NB4 (cell line): ENCODE results near the gene OSBPL10.

Experiments used
- DNase-seq: peaks from one replicate; pipeline ENCODE4 v3.0.0; 2010; ENCODE audit warnings: low read depth
- H3K4me3 ChIP-seq: one replicate; pipeline ENCODE4 v1.5.1; 2011; ENCODE audit warnings: mild to moderate bottlenecking, low read depth, low read length, moderate library complexity
- MYC ChIP-seq: IDR thresholded peaks from 2 replicates; pipeline ENCODE4 v1.6.1; 2011; ENCODE audit warnings: low read depth, low read length
- POLR2A ChIP-seq: IDR thresholded peaks from 2 replicates; pipeline ENCODE4 v1.6.1; 2011; ENCODE audit warnings: mild to moderate bottlenecking; ENCODE audit not compliant: insufficient read length; ENCODE audit errors: extremely low read depth
- TF ChIP-seq, protein P1 (sequence below): IDR thresholded peaks from one replicate; pipeline ENCODE4 v1.5.1; 2012; ENCODE audit warnings: low read depth, low read length
- TF ChIP-seq, protein P2 (sequence below): IDR thresholded peaks from 2 replicates; pipeline ENCODE4 v1.6.1; 2011; ENCODE audit warnings: low read depth, low read length

OSBPL10 gene

DNA sequence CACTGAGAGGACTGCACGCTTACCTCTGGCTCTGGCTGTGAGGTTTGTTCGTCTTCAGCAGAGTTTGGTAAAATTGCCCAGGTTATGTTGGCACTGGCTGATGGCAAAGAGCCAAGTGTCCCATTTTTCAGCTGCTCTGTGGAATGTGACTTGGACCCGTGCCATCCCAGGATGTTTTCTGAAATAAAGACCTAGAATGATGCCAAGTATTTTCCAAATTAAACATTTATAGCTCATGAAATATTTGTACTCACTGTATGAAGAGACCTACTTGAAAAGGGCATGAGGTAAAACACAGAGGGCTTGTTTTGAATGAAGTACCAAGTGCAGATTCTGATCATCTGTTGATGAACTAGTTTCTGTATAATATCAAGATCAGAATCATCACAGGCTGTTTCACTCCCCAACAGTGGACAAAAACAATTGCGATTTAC lies 247.8 kb downstream of the OSBPL10 start:
- TF ChIP-seq, protein P1, sequence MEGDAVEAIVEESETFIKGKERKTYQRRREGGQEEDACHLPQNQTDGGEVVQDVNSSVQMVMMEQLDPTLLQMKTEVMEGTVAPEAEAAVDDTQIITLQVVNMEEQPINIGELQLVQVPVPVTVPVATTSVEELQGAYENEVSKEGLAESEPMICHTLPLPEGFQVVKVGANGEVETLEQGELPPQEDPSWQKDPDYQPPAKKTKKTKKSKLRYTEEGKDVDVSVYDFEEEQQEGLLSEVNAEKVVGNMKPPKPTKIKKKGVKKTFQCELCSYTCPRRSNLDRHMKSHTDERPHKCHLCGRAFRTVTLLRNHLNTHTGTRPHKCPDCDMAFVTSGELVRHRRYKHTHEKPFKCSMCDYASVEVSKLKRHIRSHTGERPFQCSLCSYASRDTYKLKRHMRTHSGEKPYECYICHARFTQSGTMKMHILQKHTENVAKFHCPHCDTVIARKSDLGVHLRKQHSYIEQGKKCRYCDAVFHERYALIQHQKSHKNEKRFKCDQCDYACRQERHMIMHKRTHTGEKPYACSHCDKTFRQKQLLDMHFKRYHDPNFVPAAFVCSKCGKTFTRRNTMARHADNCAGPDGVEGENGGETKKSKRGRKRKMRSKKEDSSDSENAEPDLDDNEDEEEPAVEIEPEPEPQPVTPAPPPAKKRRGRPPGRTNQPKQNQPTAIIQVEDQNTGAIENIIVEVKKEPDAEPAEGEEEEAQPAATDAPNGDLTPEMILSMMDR = no peak
- TF ChIP-seq POLR2A = no peak
- TF ChIP-seq, protein P2, sequence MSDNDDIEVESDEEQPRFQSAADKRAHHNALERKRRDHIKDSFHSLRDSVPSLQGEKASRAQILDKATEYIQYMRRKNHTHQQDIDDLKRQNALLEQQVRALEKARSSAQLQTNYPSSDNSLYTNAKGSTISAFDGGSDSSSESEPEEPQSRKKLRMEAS = no peak
- TF ChIP-seq MYC = no peak
- H3K4me3 ChIP-seq = no peak overlapping the region
- no peak for DNase-seq

DNA sequence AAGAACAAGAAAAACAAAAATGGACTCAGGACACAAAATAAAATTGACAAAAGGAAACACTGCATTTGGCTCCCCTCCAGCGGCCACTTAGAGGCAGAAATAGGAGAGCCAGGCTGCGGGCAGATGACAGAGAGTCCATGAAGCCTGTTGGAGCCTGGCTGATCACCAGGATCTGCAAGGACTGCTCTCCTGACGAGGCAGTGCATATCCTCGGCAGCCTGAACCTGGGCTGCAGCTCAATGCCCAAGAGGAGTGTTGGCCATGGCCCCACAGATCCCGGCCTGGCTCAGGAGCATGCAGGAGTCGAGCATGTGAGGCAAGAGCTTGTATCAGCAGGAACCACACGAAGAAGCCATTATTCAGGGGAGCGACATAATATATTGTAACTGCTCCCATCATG lies 248.5 kb downstream of the OSBPL10 start:
- TF ChIP-seq, protein P2 = no peak
- TF ChIP-seq, protein P1 = no peak
- TF ChIP-seq MYC (no peak), POLR2A (no peak)
- no peak for DNase-seq
- no peak overlapping the region for H3K4me3 ChIP-seq

GRCh38 chr3:31729573-31729972 lies 251.5 kb downstream of the OSBPL10 start:
- no peak for DNase-seq
- TF ChIP-seq, protein P2 = no peak
- no peak overlapping the region for H3K4me3 ChIP-seq

- TF ChIP-seq MYC = no peak
- TF ChIP-seq, protein P1 = no peak
- TF ChIP-seq, protein P2 = no peak
- no peak for DNase-seq
- H3K4me3 ChIP-seq = no peak overlapping the region
These were observed 252.0 kb downstream of the OSBPL10 start for GRCh38 chr3:31729082-31729481.

GRCh38 chr3:31728403-31728802 lies 252.7 kb downstream of the OSBPL10 start:
- no peak for DNase-seq
- no peak overlapping the region for H3K4me3 ChIP-seq
- no peak for TF ChIP-seq MYC
- TF ChIP-seq, protein P1 = no peak
- TF ChIP-seq, protein P2 = no peak
- no peak for TF ChIP-seq POLR2A

GRCh38 chr3:31725976-31726375 lies 255.1 kb downstream of the OSBPL10 start:
- TF ChIP-seq, protein P1 = no peak
- TF ChIP-seq POLR2A (no peak), MYC (no peak)
- TF ChIP-seq, protein P2 = no peak
- DNase-seq = no peak
- no peak overlapping the region for H3K4me3 ChIP-seq
